Measurements from ENCODE around the gene BSX.

DNA sequence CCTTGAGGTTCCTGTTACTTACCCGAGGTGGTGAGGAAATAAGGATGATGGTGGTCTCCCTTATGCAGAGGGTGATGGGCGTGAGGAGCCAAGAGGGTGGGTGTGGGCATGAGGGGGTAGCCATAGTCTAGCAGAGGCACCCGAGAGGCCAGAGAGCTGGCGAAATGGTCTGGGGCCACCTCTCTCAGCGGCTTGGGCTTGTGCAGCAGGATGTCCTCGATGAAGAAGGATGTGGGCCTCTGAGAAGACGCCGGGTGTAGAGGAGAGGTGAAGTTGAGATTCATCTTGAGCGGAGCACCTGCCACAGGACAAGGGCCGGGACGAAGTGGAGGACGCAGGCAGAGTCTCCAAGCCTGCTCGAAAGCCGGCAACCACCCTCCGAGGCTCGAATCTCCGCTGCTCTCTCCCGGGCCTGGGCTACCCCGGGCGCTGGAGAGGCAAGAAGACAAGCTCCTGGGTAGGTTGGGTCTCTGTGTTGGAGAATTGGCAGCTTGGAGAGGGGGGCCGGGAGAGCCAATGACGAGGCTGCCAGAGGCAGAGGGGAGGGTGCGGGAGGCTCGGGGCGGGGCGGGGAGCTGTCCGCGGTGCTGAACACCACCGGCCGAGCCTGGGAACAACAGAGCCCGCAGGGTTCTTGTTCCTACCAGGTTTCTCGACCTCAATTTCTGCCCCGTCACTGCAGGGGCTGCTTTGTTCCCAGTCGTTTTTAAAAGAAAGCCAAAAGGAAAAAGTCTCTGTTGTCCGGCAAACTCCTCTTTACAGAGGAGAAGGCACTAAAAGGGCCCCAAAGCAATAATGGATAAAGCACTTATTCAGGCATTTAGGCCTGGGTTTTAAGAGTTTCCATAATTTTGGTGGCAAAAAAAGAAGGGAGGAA is at the start of gene BSX:
- TF ChIP-seq POLR2A (IDR thresholded peaks at IDR 0.05; ENCODE audit: low read length) (no peak), GATA1 (IDR thresholded peaks at IDR 0.05; ENCODE audit: low read depth, low read length) (no peak)

Measured in erythroblast (primary cell).